Subcutaneous adipose tissue (tissue), 4 donors: Measurements from ENCODE around the gene SLC9A7. TPM values are rescaled to one million over a fixed set of nuclear protein-coding genes. Genes with fewer than 3 reads are reported as not detected.

Source experiments
- CTCF ChIP-seq: fragments of 450-650 bp; IDR thresholded peaks from one replicate; pipeline ENCODE4 v1.5.1; 2016; ENCODE audit warnings: low read depth, mild to moderate bottlenecking, control low read depth, antibody characterized with exemption, moderate library complexity
- total RNA-seq, 4 donors: library from RNA; depleted of rRNA; stranded (reverse); fragments of >200 nt; gene quantifications; one replicate each; pipeline ENCODE4 v1.1.0, GENCODE V29; 2016

The SLC9A7 gene
- total RNA-seq, 4 donors from 2014 or later = 1.5 to 15.5 (median 4.5) TPM

GRCh38 chrX:46791927-46792809, 33.2 kb upstream of the SLC9A7 start:
- no peak for TF ChIP-seq CTCF

- no peak for TF ChIP-seq CTCF
Observed at GRCh38 chrX:46788902-46789301, 30.0 kb upstream of the SLC9A7 start.

GRCh38 chrX:46782034-46782433, 23.1 kb upstream of the SLC9A7 start:
- no peak for TF ChIP-seq CTCF

GRCh38 chrX:46777971-46778810, 19.3 kb upstream of the SLC9A7 start:
- no peak for TF ChIP-seq CTCF

GRCh38 chrX:46770817-46771163, 11.9 kb upstream of the SLC9A7 start:
- TF ChIP-seq CTCF = no peak

- TF ChIP-seq CTCF = no peak
Observed at GRCh38 chrX:46770000-46770816, 11.3 kb upstream of the SLC9A7 start.

GRCh38 chrX:46762963-46763362, 4.0 kb upstream of the SLC9A7 start:
- no peak for TF ChIP-seq CTCF
